ENCODE measurements around the gene OPCML.

GRCh38 chr11:133533205-133533604, 904 bp upstream of the OPCML start:
- TF ChIP-seq CTCF (IDR thresholded peaks at IDR 0.05; ENCODE audit: low read length) (no peak), EZH2 (optimal IDR thresholded peaks at IDR 0.05; ENCODE audit: low read depth, low read length) (no peak)
